Astrocyte (in vitro differentiated cells and primary cell): ENCODE data around the gene TMC1. TPM values are rescaled to one million over a fixed set of nuclear protein-coding genes. Genes with fewer than 3 reads are reported as not detected.
A peak's percentile ranks its signal among the peaks of the same experiment; 100 is the strongest.

Experiments
- DNase-seq: peaks from one replicate; pipeline ENCODE4 v3.0.0-alpha.2; 2010; ENCODE audit warnings: low read depth
- FAIRE-seq: peaks from 2 replicates; lab custom pipeline; 2011; peaks lifted over from hg19 to GRCh38; lab: Jason Lieb, UNC
- H2AFZ ChIP-seq: 2 replicates; pipeline ENCODE4 v1.6.0; 2012; ENCODE audit warnings: low read depth, low read length, inconsistent platforms
- H3K27ac ChIP-seq: 2 replicates; pipeline ENCODE4 v1.5.1; 2011; ENCODE audit warnings: low read depth, low read length, inconsistent platforms
- H3K27me3 ChIP-seq: 2 replicates; pipeline ENCODE4 v1.6.0; 2011; ENCODE audit warnings: low read length, inconsistent platforms; ENCODE audit not compliant: insufficient read depth
- H3K36me3 ChIP-seq: 2 replicates; pipeline ENCODE4 v1.5.1; 2011; ENCODE audit warnings: low read length, inconsistent platforms; ENCODE audit not compliant: insufficient read depth
- H3K4me1 ChIP-seq: 2 replicates; pipeline ENCODE4 v1.5.1; 2011; ENCODE audit warnings: low read length, inconsistent platforms; ENCODE audit not compliant: insufficient read depth
- H3K4me2 ChIP-seq: 2 replicates; pipeline ENCODE4 v1.6.0; 2012; ENCODE audit warnings: low read length, inconsistent platforms
- H3K4me3 ChIP-seq: 2 replicates; pipeline ENCODE4 v1.5.1; 2011; ENCODE audit warnings: low read depth, mild to moderate bottlenecking, low read length, inconsistent platforms; ENCODE audit not compliant: insufficient read depth
- H3K79me2 ChIP-seq: 2 replicates; pipeline ENCODE4 v1.6.0; 2012; ENCODE audit warnings: mild to moderate bottlenecking, low read length, inconsistent platforms; ENCODE audit not compliant: insufficient read depth
- H3K9ac ChIP-seq: 2 replicates; pipeline ENCODE4 v1.6.0; 2012; ENCODE audit warnings: mild to moderate bottlenecking, low read length, inconsistent platforms
- H3K9me3 ChIP-seq: 2 replicates; pipeline ENCODE4 v1.5.1; 2012; ENCODE audit warnings: low read depth, mild to moderate bottlenecking, low read length, inconsistent platforms; ENCODE audit not compliant: insufficient read depth
- H4K20me1 ChIP-seq: 2 replicates; pipeline ENCODE4 v1.6.0; 2012; ENCODE audit warnings: low read length, inconsistent platforms; ENCODE audit not compliant: insufficient read depth
- H3K27ac Mint-ChIP-seq: one replicate; pipeline ENCODE4 v1.8.0; 2021; ENCODE audit warnings: mild to moderate bottlenecking, mixed read lengths; ENCODE audit not compliant: unreplicated experiment
- H3K27me3 Mint-ChIP-seq: one replicate; pipeline ENCODE4 v1.8.0; 2021; ENCODE audit warnings: low read depth, mixed read lengths; ENCODE audit not compliant: unreplicated experiment
- H3K36me3 Mint-ChIP-seq: one replicate; pipeline ENCODE4 v1.8.0; 2021; ENCODE audit warnings: low read depth, mixed read lengths; ENCODE audit not compliant: unreplicated experiment
- H3K4me1 Mint-ChIP-seq: one replicate; pipeline ENCODE4 v1.8.0; 2021; ENCODE audit warnings: low read depth, mixed read lengths; ENCODE audit not compliant: unreplicated experiment
- H3K4me3 Mint-ChIP-seq: one replicate; pipeline ENCODE4 v1.8.0; 2021; ENCODE audit warnings: mild to moderate bottlenecking, moderate library complexity, mixed read lengths; ENCODE audit not compliant: unreplicated experiment
- H3K9me3 Mint-ChIP-seq: one replicate; pipeline ENCODE4 v1.8.0; 2021; ENCODE audit warnings: mild to moderate bottlenecking, mixed read lengths; ENCODE audit not compliant: unreplicated experiment
- EZH2 ChIP-seq: IDR thresholded peaks from 2 replicates; pipeline ENCODE4 v1.6.1; 2012; ENCODE audit warnings: mild to moderate bottlenecking, low read length, inconsistent platforms; ENCODE audit not compliant: insufficient read depth
- total RNA-seq: library from RNA; stranded (reverse); gene quantifications from 2 replicates; pipeline ENCODE4 v1.2.1, GENCODE V29; 2021
- TF ChIP-seq, protein P1 (sequence below): IDR thresholded peaks from 2 replicates; pipeline ENCODE4 v1.5.1; 2011; ENCODE audit warnings: low read depth, mild to moderate bottlenecking, inconsistent platforms, low read length, moderate library complexity; ENCODE audit not compliant: insufficient read depth

TMC1 gene
- total RNA-seq, 1 donor from 2014 or later, result not detected

DNA sequence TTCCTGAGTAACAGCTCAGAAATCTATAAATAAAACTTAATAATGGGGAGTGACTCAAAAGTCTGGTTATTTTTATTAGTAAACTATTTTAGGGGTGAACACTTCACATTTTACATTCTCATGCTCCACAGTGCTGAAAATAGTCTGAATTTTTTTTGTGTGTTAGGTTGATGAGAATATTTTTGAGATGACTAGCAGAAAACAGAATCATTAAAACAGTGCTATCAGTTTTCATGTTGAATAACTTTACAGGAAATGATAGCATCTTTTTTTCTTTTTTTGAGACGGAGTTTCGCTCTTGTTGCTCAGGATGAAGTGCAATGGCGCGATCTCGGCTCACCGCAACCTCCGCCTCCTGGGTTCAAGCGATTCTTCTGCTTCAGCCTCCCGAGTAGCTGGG, 60.3 kb downstream of the TMC1 start:
- Histone ChIP-seq H3K36me3 (no peaks in the 10 kb centered on the region), H4K20me1 (no peaks in the 10 kb centered on the region), H2AFZ (no peak overlapping the region), H3K4me3 (no peak overlapping the region), H3K27ac (no peak overlapping the region), H3K27me3 (no peaks in the 10 kb centered on the region), H3K4me1 (peaks cover 35% of the 10 kb centered on the region), H3K9ac (no peak overlapping the region), H3K4me2 (peak overlapping the region; percentile 9), H3K9me3 (no peaks in the 10 kb centered on the region), H3K79me2 (no peaks in the 10 kb centered on the region)
- DNase-seq, result peak; percentile 72
- Mint-ChIP-seq H3K27ac (no peak overlapping the region), H3K36me3 (no peaks in the 10 kb centered on the region), H3K27me3 (no peaks in the 10 kb centered on the region), H3K4me3 (no peak overlapping the region), H3K9me3 (no peaks in the 10 kb centered on the region), H3K4me1 (peaks cover 21% of the 10 kb centered on the region)
- FAIRE-seq, result peak; percentile 77
- TF ChIP-seq, protein P1, sequence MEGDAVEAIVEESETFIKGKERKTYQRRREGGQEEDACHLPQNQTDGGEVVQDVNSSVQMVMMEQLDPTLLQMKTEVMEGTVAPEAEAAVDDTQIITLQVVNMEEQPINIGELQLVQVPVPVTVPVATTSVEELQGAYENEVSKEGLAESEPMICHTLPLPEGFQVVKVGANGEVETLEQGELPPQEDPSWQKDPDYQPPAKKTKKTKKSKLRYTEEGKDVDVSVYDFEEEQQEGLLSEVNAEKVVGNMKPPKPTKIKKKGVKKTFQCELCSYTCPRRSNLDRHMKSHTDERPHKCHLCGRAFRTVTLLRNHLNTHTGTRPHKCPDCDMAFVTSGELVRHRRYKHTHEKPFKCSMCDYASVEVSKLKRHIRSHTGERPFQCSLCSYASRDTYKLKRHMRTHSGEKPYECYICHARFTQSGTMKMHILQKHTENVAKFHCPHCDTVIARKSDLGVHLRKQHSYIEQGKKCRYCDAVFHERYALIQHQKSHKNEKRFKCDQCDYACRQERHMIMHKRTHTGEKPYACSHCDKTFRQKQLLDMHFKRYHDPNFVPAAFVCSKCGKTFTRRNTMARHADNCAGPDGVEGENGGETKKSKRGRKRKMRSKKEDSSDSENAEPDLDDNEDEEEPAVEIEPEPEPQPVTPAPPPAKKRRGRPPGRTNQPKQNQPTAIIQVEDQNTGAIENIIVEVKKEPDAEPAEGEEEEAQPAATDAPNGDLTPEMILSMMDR, result no peak
- TF ChIP-seq EZH2, result no peak

DNA sequence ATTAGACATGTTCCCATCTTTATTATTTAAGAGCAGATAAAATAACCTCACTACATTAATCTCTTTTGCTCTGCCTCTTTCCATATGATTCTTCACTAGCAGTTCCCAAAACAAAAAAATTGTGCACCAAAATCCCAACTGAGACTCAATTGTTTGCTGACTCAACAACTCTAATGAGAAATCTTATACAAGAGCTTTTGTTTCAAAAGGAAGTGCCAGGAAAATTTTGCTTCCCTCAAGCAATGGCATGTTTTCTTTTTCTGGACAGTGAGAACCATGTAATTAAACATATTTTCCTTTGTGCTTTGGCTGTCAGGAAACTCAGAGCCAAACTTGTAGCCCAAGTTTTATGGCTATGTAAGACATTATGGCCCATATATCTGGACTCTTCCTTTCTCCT, 62.0 kb downstream of the TMC1 start:
- Mint-ChIP-seq H3K4me1 (peaks cover 17% of the 10 kb centered on the region), H3K36me3 (no peaks in the 10 kb centered on the region), H3K9me3 (no peaks in the 10 kb centered on the region), H3K27ac (peak overlapping the region; percentile 23), H3K27me3 (no peaks in the 10 kb centered on the region), H3K4me3 (no peak overlapping the region)
- no peaks in the 10 kb centered on the region for H4K20me1 ChIP-seq
- H3K27ac ChIP-seq, result no peak overlapping the region
- FAIRE-seq (no peak), DNase-seq (no peak)
- peaks cover 29% of the 10 kb centered on the region for H3K4me1 ChIP-seq
- H3K4me2 ChIP-seq, result no peak overlapping the region
- H2AFZ ChIP-seq, result no peak overlapping the region
- H3K27me3 ChIP-seq, result no peaks in the 10 kb centered on the region
- H3K79me2 ChIP-seq, result no peaks in the 10 kb centered on the region
- no peak for TF ChIP-seq EZH2
- TF ChIP-seq, protein P1, result no peak
- H3K36me3 ChIP-seq, result no peaks in the 10 kb centered on the region
- H3K9ac ChIP-seq, result no peak overlapping the region
- H3K9me3 ChIP-seq, result no peaks in the 10 kb centered on the region
- no peak overlapping the region for H3K4me3 ChIP-seq

DNA sequence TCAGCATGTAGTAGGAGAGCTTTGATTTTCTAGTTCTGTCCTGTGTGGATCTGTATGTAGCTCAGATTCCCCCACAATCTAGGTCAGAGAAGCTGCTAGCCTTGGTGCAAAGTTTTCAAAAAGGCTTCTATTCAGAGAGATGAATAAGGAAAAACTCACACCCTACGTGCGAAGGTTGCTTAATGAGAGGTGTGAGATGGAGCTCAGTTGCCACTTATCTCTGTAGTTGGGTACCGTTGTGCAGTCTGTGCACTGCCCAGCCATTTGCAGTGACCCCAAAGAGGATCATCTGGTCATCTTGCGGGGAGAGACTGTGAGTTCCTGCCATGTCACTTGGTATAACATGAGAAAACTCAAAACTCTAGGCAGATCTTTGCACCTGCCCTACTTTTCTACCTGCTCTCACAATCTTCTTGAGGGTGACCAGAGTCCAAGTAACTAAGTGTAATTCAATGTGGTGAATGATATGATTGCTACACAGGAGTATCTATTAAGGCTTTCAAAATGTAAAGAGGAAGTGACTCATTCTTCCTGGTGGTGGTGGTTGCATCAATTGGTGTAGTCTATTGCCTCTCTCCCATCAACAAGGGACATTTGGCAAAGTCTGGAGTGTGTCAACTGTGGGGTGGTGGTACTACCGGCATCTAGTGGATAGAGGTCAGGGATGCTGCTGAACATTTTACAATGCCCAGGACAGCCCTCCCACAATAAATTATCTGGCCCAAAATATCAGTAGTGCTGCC, 65.2 kb downstream of the TMC1 start:
- peaks cover 18% of the 10 kb centered on the region for H3K4me1 Mint-ChIP-seq
- DNase-seq, result peak; percentile 74
- no peak overlapping the region for H3K4me3 ChIP-seq
- H3K27ac ChIP-seq, result no peak overlapping the region
- no peaks in the 10 kb centered on the region for H3K79me2 ChIP-seq
- no peak for TF ChIP-seq EZH2
- TF ChIP-seq, protein P1, result no peak
- H3K27me3 Mint-ChIP-seq, result no peaks in the 10 kb centered on the region
- peak overlapping the region; percentile 20 for H3K4me2 ChIP-seq
- H3K27me3 ChIP-seq, result no peaks in the 10 kb centered on the region
- H4K20me1 ChIP-seq, result no peaks in the 10 kb centered on the region
- no peak overlapping the region for H3K9ac ChIP-seq
- H3K36me3 ChIP-seq, result no peaks in the 10 kb centered on the region
- H3K27ac Mint-ChIP-seq, result no peak overlapping the region
- no peaks in the 10 kb centered on the region for H3K36me3 Mint-ChIP-seq
- FAIRE-seq, result peak; percentile 56
- no peak overlapping the region for H3K4me3 Mint-ChIP-seq
- H3K9me3 Mint-ChIP-seq, result no peaks in the 10 kb centered on the region
- no peak overlapping the region for H2AFZ ChIP-seq
- peaks cover 8% of the 10 kb centered on the region for H3K4me1 ChIP-seq
- no peaks in the 10 kb centered on the region for H3K9me3 ChIP-seq
